Mesendoderm (in vitro differentiated cells): ENCODE results near the gene TOR4A.

Source experiments
- DNase-seq: peaks from one replicate; pipeline ENCODE4 v3.0.0; 2013
- H2AK5ac ChIP-seq: 2 replicates; pipeline ENCODE4 v1.6.1; 2013; ENCODE audit warnings: low read length, inconsistent platforms
- H2BK120ac ChIP-seq: 2 replicates; pipeline ENCODE4 v1.6.1; 2013; ENCODE audit warnings: low read depth, mild to moderate bottlenecking, low read length, moderate library complexity, mixed read lengths
- H2BK15ac ChIP-seq: replicated peaks from 2 replicates; pipeline ENCODE4 v1.6.1; 2013; ENCODE audit warnings: low read depth, mild to moderate bottlenecking, moderate library complexity
- H2BK5ac ChIP-seq: 2 replicates; pipeline ENCODE4 v1.6.1; 2013; ENCODE audit warnings: low read length, inconsistent platforms
- H3K18ac ChIP-seq: 2 replicates; pipeline ENCODE4 v1.6.1; 2013; ENCODE audit warnings: mild to moderate bottlenecking, low read length, mixed read lengths
- H3K23ac ChIP-seq: one replicate; pipeline ENCODE4 v1.6.1; 2013; ENCODE audit warnings: low read length
- H3K27ac ChIP-seq: 2 replicates; pipeline ENCODE4 v1.5.1; 2013; ENCODE audit warnings: low read depth, mild to moderate bottlenecking, inconsistent platforms, low read length, moderate library complexity
- H3K27me3 ChIP-seq: 2 replicates; pipeline ENCODE4 v1.6.1; 2013; ENCODE audit warnings: low read length, control low read depth, mild to moderate bottlenecking, inconsistent platforms; ENCODE audit not compliant: insufficient read depth, poor library complexity
- H3K36me3 ChIP-seq: 2 replicates; pipeline ENCODE4 v1.6.1; 2013; ENCODE audit warnings: low read length, inconsistent platforms; ENCODE audit not compliant: control insufficient read depth, insufficient read depth
- H3K4ac ChIP-seq: one replicate; pipeline ENCODE4 v1.6.1; 2013; ENCODE audit warnings: low read depth, mild to moderate bottlenecking, low read length, moderate library complexity
- H3K4me1 ChIP-seq: 2 replicates; pipeline ENCODE4 v1.6.1; 2013; ENCODE audit warnings: low read depth, low read length, inconsistent platforms; ENCODE audit not compliant: control insufficient read depth
- H3K4me2 ChIP-seq: 2 replicates; pipeline ENCODE4 v1.6.1; 2013; ENCODE audit warnings: low read length
- H3K4me3 ChIP-seq: 2 replicates; pipeline ENCODE4 v1.5.1; 2013; ENCODE audit warnings: mild to moderate bottlenecking, low read length
- H3K56ac ChIP-seq: one replicate; pipeline ENCODE4 v1.6.1; 2013; ENCODE audit warnings: low read length
- H3K79me1 ChIP-seq: 2 replicates; pipeline ENCODE4 v1.6.1; 2013; ENCODE audit warnings: low read length, inconsistent platforms
- H3K79me2 ChIP-seq: 2 replicates; pipeline ENCODE4 v1.6.1; 2013; ENCODE audit warnings: mild to moderate bottlenecking, low read length; ENCODE audit not compliant: control insufficient read depth, insufficient read depth
- H3K9ac ChIP-seq: 2 replicates; pipeline ENCODE4 v1.6.1; 2013; ENCODE audit warnings: low read length, inconsistent platforms
- H4K5ac ChIP-seq: one replicate; pipeline ENCODE4 v1.6.1; 2013; ENCODE audit warnings: low read length
- H4K8ac ChIP-seq: one replicate; pipeline ENCODE4 v1.6.1; 2013; ENCODE audit warnings: low read depth, mild to moderate bottlenecking, control low read depth, low read length, moderate library complexity
- WGBS: extraction: QIAGEN DNeasy Blood & Tissue Kit; methylation state at CpG from one replicate; pipeline ENCODE4 v1.1.7; 2013; ENCODE audit warnings: low lambda C conversion rate, missing lambda C conversion rate; ENCODE audit not compliant: insufficient coverage; ENCODE audit errors: extremely low coverage; 5-methylcytosine and 5-hydroxymethylcytosine counted together

TOR4A gene

GRCh38 chr9:137311986-137312851, 34.7 kb downstream of the TOR4A start:
- H2BK15ac ChIP-seq: no peak overlapping the region
- H3K4me1 ChIP-seq: no peaks in the 10 kb centered on the region
- no CpG with 5 or more reads among the region's 28 CpGs for WGBS

GRCh38 chr9:137312852-137313325, 35.4 kb downstream of the TOR4A start:
- no peak overlapping the region for H3K27ac ChIP-seq
- no peak overlapping the region for H3K23ac ChIP-seq
- H3K79me1 ChIP-seq: no peaks in the 10 kb centered on the region
- H2BK15ac ChIP-seq: no peak overlapping the region
- no peak overlapping the region for H4K8ac ChIP-seq
- H3K4ac ChIP-seq: no peak overlapping the region
- no peak overlapping the region for H2BK5ac ChIP-seq
- no peak overlapping the region for H3K56ac ChIP-seq
- H3K4me3 ChIP-seq: no peak overlapping the region
- H2AK5ac ChIP-seq: no peak overlapping the region
- H3K27me3 ChIP-seq: no peaks in the 10 kb centered on the region
- H3K36me3 ChIP-seq: no peaks in the 10 kb centered on the region
- no peak overlapping the region for H4K5ac ChIP-seq
- H3K79me2 ChIP-seq: no peaks in the 10 kb centered on the region
- WGBS: no CpG with 5 or more reads among the region's 6 CpGs
- no peak for DNase-seq
- H3K4me1 ChIP-seq: no peaks in the 10 kb centered on the region
- no peak overlapping the region for H2BK120ac ChIP-seq
- H3K18ac ChIP-seq: no peak overlapping the region
- H3K9ac ChIP-seq: no peak overlapping the region
- H3K4me2 ChIP-seq: no peak overlapping the region

More at GRCh38 chr9:137311986-137312851, 34.7 kb downstream of the TOR4A start:
- Histone ChIP-seq H3K79me2 (no peaks in the 10 kb centered on the region), H4K8ac (no peak overlapping the region), H3K23ac (no peak overlapping the region), H2AK5ac (no peak overlapping the region), H3K27me3 (no peaks in the 10 kb centered on the region), H3K18ac (no peak overlapping the region), H3K79me1 (no peaks in the 10 kb centered on the region), H2BK5ac (no peak overlapping the region), H2BK120ac (no peak overlapping the region), H3K4me3 (no peak overlapping the region), H3K4me2 (no peak overlapping the region), H3K56ac (no peak overlapping the region), H3K36me3 (no peaks in the 10 kb centered on the region), H3K27ac (no peak overlapping the region), H4K5ac (no peak overlapping the region), H3K9ac (no peak overlapping the region), H3K4ac (no peak overlapping the region)
- DNase-seq: no peak

- Histone ChIP-seq H3K79me2 (no peaks in the 10 kb centered on the region), H3K9ac (no peak overlapping the region), H2AK5ac (no peak overlapping the region), H3K27ac (no peak overlapping the region), H3K18ac (no peak overlapping the region), H3K4ac (no peak overlapping the region), H3K23ac (no peak overlapping the region), H3K56ac (no peak overlapping the region), H3K36me3 (no peaks in the 10 kb centered on the region), H3K4me3 (no peak overlapping the region), H3K4me2 (no peak overlapping the region), H4K5ac (no peak overlapping the region), H4K8ac (no peak overlapping the region), H2BK5ac (no peak overlapping the region), H2BK15ac (no peak overlapping the region), H3K79me1 (no peaks in the 10 kb centered on the region), H3K4me1 (no peaks in the 10 kb centered on the region), H3K27me3 (no peaks in the 10 kb centered on the region), H2BK120ac (no peak overlapping the region)
- no CpG with 5 or more reads among the region's 9 CpGs for WGBS
- no peak for DNase-seq
Measured at GRCh38 chr9:137313326-137313936, 35.9 kb downstream of the TOR4A start.

GRCh38 chr9:137313956-137314560, 36.5 kb downstream of the TOR4A start:
- Histone ChIP-seq H3K56ac (no peak overlapping the region), H3K9ac (no peak overlapping the region), H3K23ac (no peak overlapping the region), H3K79me2 (no peaks in the 10 kb centered on the region), H3K36me3 (no peaks in the 10 kb centered on the region), H3K4me3 (no peak overlapping the region), H4K5ac (no peak overlapping the region), H3K18ac (peak overlapping the region; percentile 3), H2BK120ac (no peak overlapping the region), H2BK5ac (no peak overlapping the region), H3K4ac (no peak overlapping the region), H2BK15ac (no peak overlapping the region), H3K79me1 (no peaks in the 10 kb centered on the region), H4K8ac (no peak overlapping the region), H3K27me3 (no peaks in the 10 kb centered on the region), H2AK5ac (no peak overlapping the region), H3K4me2 (no peak overlapping the region), H3K27ac (no peak overlapping the region), H3K4me1 (no peaks in the 10 kb centered on the region)
- DNase-seq: no peak
- WGBS: no CpG with 5 or more reads among the region's 24 CpGs

GRCh38 chr9:137314561-137315560, 37.3 kb downstream of the TOR4A start:
- Histone ChIP-seq H3K79me1 (no peaks in the 10 kb centered on the region), H4K5ac (no peak overlapping the region), H2BK5ac (no peak overlapping the region), H3K36me3 (no peaks in the 10 kb centered on the region), H2AK5ac (no peak overlapping the region), H3K18ac (peak overlapping the region; percentile 13), H3K56ac (peak overlapping the region; percentile 29), H3K79me2 (no peaks in the 10 kb centered on the region), H3K4me1 (no peaks in the 10 kb centered on the region), H2BK15ac (no peak overlapping the region), H4K8ac (no peak overlapping the region), H3K27ac (no peak overlapping the region), H3K4me3 (no peak overlapping the region), H3K4me2 (no peak overlapping the region), H3K4ac (peak overlapping the region; percentile 41), H3K23ac (no peak overlapping the region), H3K9ac (peak overlapping the region; percentile 36), H3K27me3 (no peaks in the 10 kb centered on the region), H2BK120ac (no peak overlapping the region)
- no peak for DNase-seq
- WGBS: no CpG with 5 or more reads among the region's 42 CpGs
